Stimulated activated naive CD4-positive, alpha-beta T cell treated with Interleukin-2 at 50 U/mL for 16 hours (primary cell): ENCODE measurements around the gene SNTG2.
"Not testable (repeated sequence)": the region's sequence is repeated elsewhere in the genome, so short reads cannot be mapped to it uniquely, and the experiment has no call there.

Experiments used
- DNase-seq: peaks from one replicate; lab custom pipeline; 2025; lab: John Stamatoyannopoulos, UW

SNTG2 gene

DNA sequence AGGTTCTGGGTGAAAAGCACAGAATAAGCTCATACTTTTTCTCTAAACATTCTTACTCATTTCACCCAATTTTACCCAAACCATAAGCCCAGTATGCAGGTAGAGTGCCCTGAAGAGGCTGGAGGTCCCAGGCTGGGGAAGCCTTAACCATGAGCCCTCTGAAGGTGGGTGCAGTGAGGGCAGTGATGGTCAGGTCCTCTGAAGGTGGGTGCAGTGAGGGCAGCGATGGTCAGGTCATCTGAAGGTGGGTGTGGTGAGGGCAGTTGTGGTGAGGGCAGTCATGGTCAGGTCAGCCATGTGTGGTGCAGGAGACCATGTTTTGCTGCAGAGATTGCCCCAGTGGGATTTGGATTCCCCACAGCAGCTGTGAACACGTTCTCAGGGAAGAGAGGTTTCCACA lies 148.8 kb downstream of the SNTG2 start:
- no peak for DNase-seq

DNA sequence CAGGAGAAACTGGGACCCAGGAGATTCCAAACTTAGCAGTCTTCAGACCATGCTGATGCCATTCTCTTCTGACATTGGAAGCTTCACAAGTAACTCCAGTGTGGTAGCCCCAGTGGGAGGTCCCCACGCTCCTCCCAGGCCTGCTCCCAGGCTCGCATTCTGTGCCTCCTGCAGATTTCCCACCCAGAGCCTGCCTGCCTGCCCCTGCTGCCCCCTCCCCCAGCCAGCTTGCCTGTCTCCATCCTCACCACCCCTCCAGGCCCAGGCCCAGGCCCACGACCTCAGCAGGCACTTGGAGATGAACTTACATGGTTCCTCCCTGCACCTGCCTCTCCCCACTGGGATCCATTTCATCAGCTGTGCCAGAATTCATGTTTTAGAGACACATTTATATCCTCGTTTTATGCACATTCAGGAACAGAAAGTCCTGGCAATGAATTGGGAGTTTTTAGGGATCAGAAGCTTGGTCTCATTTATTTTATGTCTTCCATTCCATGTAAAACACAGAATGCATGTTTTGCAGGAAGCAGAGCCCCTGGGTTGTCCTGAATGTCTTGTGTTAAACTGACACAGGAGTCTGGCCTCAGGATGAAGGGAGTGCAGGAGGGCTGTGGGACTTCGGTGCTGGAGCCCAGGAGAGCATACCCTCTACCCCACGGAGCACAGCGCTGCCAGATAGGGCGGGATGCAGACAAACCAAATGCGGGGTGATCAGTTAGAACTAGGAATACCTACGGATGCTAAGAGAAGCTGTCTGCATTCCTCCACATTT lies 150.5 kb downstream of the SNTG2 start:
- no peak for DNase-seq

DNA sequence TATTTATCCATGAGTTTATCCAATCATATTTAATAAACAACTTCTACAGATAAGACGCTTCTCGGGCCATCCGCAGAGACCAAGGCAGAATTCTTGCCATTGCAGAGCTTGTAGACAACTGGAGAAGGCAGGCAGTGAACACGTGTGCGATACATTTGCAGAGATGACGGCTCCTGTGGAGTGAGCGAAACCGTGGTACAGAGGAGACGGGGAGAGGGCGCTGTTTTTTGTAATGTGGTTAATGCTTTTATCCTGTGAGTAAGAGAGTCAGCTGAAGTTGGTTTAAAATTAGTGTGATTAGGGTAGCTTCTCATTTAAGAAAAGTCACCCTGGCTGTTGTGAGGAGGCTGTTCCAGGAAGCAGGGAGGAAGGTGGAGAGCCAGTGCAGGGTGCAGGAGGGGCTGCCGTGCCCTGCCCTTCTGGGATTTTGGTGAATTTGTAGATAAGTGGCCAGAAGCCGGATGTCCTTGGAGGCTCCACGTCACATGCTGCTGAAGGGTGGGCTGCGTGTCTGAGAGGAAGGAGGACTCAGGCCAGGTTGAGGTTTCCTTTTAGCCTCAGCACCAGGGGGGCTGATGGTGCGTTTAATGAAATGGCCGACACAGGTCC lies 151.4 kb downstream of the SNTG2 start:
- no peak for DNase-seq

DNA sequence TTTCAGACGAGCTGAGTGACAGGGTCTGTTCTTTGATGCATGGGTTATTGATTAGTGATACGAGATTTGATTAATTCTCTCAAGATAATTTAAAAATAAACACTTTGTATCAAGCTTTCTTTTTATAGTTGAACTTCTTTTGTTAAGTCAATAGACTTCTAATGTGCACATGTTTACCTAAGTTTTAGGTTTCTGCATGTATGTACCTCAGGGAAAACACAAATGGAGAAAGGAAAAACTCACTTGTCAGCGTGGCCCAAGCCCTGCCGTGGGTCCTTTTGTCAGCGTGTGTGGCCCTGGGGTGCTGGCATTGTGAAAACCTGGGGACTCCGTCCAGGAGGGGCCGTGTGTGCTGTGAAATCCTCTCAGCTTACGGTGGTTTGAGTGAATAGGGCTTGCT lies 153.7 kb downstream of the SNTG2 start:
- DNase-seq, result no peak

DNA sequence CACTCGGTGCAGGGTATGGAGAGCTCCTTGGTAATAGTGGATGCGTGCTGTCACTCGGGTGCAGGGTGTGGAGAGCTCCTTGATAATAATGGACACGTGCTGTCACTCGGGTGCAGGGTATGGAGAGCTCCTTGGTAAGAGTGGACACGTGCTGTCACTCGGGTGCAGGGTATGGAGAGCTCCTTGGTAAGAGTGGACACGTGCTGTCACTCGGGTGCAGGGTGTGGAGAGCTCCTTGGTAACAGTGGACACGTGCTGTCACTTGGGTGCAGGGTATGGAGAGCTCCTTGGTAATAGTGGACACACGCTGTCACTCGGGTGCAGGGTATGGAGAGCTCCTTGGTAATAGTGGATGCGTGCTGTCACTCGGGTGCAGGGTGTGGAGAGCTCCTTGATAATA lies 155.7 kb downstream of the SNTG2 start:
- not testable (repeated sequence) for DNase-seq

DNA sequence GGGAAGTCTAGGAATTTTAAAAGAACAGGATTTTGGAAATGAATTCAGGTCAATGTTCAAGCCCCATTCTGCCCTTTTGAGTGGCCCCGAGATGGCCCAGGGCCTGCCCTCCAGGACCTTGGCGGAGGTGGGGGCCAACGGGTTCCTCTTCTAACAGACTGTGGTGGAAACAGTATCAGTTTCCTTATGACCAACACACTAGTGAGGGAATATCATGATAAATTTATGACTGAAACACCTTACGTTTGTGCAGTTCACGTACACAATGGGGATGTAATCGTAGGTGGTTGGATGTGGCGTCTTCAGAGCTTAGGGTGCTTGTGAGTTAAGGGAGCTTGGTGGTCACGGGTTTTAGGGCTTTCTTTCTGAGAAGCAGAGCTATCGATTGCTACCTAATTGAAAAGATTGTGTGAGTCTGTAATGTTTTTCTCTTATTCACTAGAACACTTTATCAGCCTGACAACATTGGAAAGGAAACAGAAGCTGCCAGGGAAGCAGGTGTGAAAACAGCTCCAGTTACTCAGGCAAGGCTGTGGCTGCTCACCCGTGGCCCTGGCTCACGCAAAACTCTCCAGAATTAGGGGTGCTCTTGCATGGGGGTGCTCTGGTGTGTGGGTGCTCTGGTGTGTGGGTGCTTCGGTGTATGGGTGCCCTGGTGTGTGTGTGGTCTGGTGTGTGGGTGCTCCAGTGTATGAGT lies 165.3 kb downstream of the SNTG2 start:
- DNase-seq, result no peak

DNA sequence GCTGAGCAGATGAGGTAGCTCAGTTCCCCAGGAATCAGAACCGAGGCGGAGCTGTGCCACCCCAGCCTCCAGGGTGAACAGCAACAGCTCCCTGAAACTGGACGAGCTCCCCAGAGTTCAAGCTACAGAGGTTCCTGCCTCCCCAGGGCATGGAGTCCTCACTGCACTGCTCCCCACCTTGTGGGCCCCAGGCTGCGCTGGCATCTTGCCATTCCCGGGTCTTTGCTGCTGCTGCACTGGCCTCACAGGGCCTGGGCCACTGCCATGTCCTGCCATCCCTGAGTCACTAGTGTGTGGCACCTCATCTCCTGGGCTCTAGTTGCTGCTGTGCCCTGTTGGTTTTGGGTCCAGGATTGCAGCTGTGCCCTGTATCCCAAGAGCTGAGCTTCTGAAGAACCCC lies 166.9 kb downstream of the SNTG2 start:
- DNase-seq, result no peak

DNA sequence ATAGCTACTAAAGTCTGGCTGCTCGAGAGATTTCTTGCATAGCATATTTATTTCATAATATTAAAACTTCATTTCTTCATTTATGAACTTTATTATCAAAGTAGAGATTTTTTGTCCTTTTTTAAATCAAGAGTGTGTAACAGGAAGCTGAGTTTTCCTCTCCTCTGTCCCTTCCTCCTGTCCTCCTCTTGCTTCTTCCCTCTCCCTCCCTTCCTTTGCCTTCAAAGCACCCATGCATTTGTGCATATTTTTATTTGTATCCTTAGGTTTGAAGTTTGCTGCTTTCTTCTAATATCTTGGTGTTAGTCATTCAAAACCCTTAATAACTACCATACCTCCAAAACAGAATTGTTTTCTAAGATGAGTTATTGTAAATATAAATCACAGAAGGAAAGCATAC lies 174.6 kb downstream of the SNTG2 start:
- DNase-seq, result no peak

DNA sequence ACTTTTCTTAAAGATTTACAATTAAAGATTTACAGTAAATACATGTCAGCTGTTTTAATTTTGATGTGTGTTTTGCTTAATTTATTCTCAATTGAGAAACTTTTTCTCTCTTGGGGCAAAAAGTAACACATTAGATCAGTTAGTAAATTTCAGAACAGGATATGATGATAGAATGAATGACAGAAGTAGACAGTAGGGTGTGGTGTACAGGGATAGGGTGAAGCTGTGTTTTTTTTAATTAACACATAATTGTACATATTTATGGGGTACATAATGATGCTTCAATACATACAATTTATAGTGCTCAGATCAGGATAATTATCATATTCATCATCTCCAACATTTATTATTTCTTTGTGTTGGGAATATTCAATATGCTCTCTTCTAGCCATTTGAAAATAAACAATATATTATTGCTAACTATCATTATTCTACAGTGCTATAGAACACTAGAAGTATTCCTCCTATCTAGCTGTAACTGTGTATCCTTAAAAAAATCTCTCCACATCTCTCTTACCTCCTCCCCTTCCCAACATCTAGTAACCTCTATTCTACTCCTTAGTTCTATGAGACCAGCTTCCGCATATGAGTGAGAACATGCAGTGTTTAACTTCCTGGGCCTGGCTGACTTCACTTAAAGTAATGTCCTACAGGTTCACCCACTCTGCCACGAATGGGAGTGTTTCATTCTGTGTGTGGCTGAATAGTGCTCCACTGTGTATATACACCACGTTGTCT lies 175.2 kb downstream of the SNTG2 start:
- no peak for DNase-seq

DNA sequence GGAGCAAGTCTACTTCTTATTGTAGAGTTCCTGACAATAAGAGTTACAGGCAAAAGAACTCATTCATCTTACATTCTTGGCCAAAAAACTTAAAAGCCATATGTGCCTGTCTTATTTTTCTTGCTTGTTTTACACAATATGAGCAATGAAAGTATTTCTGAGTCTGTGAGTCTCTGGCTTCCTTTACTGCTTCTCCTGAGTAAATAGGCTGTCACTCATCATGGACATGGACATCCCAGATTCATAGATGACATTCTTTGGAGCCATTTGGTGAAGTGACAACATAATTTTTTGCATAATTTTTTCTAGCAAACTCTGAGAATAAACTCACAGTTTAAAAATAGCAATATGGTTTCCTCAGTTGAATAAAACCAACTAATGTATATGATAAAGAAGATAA lies 179.3 kb downstream of the SNTG2 start:
- no peak for DNase-seq

DNA sequence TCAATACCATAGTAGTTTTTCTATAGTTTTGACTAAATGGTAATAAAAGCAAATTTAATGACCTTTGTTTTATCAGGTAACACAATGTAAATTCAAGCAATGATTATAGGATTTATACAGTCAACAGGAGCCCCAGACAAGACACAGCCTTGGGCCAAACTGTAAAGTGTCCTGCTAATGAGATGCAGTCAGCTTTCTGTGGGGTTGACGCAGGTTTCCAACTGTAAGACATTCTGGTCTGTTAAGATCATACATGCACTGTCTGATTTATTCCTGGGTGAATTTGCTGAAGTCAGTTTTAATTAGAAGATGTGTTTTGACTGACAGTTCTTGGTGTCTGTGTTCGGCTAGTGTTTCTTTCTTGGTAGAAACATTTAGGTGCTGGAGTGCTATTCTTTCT lies 180.3 kb downstream of the SNTG2 start:
- no peak for DNase-seq

DNA sequence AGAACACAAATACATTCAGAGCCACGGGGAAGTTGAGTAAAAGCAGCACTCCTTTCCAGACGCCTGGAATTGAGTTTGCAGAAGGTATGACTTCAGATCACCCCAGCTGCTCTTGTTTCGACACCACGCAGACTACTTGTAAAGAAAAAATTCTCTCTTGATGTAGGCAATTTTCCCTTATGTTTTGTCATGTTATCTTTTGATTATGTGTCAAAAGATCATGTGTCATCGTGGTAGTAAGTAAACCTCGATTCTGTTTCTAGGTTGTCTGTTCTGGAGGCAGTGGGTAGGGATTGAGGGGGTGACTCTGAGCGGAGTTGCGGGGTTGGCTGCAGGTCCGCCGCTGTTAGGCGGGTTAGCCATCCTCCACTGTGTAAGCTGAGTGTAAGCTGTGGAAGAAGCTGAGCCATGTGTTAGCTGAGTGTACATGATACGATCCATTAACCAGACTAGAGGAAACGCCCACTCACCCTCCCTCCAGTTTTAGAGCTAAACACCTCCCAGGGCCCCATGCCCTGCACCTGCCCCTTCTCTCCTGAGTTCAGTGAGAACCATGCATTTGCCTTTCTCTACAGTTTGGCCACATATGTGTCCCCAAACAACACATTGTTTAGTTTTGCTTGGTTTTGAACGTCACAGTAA lies 181.8 kb downstream of the SNTG2 start:
- DNase-seq, result peak; percentile 11

DNA sequence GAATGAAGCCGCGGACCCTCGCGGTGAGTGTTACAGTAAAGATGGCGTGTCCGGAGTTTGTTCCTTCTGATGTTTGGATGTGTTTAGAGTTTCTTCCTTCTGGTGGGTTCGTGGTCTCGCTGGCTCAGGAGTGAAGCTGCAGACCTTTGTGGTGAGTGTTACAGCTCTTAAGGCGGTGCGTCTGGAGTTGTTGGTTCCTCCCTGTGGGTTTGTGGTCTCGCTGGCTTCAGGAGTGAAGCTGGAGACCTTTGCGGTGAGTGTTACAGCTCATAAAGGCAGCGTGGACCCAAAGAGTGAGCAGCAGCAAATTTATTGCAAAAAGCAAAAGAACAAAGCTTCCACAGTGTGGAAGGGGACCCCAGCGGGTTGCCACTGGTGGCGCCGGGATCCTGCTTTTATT lies 183.2 kb downstream of the SNTG2 start:
- DNase-seq, result not testable (repeated sequence)

DNA sequence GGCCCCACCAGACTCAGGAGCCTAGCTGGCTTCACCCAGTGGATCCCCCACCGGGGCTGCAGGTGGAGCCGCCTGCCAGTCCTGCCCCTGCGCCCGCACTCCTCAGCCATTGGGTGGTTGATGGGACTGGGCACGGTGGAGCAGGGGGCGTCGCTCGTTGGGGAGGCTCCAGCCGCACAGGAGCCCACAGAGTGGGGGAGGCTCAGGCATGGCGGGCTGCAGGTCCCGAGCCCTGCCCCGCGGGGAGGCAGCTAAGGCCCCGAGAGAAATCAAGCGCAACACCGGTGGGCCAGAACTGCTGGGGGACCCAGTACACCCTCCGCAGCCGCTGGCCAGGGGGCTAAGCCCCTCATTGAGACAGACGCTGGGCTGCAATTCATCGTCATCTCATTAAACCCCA lies 184.0 kb downstream of the SNTG2 start:
- DNase-seq, result no peak

DNA sequence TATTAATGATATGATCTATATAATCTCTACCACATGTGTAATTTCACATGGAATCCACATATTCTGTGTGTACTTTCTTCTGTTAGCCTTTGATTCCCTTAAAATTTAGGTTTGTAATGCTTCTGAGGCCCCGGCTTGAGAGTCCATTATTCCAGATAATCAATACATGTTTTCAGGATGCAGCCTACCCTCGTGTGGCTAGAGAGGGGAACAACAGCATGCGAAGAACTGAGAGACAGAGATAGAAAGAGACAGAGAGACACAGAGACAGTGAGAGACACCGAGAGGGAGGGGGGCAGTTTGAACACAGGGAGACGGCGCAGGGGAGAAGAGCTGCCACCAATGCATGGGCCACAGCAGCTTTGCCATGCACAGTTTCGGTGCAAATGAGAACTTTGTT lies 185.4 kb downstream of the SNTG2 start:
- DNase-seq, result no peak

DNA sequence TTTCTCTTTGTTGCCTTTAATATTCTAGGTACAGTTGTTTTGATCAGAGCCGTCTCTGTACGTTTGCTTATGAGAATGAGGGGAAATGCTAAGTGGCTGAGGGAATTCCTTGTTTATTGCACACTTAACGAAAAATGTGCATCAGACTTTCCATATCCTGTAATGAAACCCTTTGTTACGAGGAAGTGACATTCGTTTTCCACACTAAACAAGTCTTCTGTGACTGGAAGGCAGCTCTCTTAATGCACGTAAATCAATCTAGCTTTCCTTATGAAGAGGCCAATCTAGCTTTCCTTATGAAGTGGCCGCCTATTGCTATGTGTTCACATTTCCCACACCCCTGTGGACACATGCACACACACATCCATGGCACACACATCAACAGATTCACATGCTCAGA lies 186.2 kb downstream of the SNTG2 start:
- DNase-seq, result no peak

DNA sequence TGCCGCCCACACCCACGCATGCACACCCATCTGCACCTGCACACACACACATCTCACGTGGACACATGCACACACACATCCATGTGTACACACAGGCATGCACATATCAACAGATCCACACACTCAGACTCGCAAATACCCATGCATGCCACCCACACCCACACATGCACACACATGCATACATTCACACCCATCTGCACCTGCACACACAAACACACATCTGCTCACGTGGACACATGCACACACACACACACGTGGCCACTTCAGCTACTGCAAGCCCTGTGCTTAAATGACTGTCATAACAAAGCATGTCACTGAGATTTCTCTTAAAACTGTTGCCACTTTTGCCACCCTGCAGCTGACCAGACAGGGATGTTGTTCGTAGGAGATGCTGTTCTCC lies 186.6 kb downstream of the SNTG2 start:
- DNase-seq, result no peak

DNA sequence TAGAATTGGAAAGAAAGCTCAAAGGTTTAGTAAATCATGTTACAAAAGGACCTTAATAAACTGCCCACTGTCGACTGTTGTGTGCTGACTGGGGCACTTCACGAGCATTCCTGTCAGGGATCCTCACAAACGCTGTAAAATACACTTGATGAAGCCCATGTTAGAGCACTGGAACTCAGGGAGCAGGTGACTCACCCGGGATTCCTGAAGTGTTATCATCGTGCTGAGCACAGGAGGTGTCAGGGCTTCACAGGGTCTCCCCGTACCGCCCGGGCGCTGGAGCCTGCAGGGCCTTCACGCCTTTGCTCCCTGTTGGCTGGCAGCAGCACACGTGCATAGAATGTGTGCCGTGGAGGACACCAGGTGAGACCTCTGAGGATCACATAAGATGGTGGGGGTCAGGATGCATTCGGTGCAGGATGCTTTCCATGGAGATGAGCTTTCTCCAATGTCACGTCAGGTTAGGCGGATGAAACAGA lies 187.3 kb downstream of the SNTG2 start:
- DNase-seq, result no peak

DNA sequence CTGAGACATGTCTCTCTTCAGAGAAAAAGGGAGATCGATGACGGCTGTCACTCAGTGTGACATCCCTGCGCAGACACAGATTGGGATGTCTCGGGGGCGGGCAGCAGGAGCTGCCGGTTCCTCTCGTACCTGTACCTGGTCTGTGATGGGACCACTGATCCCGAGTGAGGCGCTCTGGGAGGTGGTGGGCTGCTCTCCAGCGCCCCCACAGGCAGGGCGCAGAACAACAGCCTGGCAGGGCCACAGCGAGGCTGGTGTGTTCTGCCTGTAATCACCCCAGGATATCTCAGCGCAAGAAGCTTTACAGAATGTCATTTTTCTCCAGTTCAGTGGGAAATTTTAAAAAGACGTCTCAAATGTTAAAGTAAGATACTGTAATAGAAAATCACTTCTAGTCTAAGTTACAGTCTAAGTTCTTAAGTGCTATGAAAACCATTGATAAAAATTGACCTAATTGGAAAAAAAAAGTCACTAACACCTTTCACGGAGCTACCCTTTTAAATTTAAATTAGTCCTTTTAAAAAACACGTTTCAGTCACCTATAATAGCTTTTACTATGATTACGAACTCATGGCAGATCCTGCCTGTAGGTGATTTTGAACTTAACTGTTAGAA lies 189.8 kb downstream of the SNTG2 start:
- no peak for DNase-seq

DNA sequence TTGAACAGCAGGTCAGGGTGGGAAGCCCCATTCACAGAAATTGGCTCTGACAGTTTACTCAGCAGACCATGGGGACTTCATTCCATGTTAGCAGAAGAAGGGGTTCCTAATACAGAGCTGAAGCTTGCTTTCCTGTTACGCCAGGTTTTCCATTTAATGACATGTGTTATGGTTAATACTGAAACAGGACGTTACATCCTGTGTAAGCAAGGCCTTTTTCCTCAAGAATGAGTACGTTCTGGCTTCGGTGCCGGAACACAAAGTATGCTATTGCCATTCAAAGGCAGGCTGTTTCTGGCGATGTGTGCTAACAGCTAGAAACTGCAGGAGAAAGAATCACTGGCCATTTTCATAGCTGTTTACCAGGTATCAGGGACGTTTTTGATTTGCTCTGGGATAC lies 190.4 kb downstream of the SNTG2 start:
- DNase-seq, result no peak

DNA sequence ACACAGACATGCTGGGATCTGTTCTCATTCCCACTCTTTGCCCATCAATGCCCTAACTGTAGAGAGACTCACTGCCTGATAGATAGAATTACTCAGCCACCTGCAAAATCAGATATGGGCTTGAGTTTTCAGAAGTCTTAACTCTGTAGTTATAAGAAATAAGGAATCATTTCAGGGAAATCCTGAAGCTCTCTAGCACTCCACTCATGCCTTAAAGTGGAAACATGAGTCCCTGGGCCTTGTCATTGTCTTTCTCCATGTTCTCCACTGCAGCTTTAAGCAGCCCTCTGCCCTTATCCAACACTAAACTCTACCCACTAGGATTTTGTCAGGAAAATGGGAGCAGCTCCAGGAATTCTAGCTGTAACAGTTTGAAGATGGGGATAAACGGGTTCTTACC lies 192.5 kb downstream of the SNTG2 start:
- DNase-seq, result no peak
